ENCODE data around the gene RAB3IL1. TPM values are rescaled to one million over a fixed set of nuclear protein-coding genes. Genes with fewer than 3 reads are reported as not detected.

Gene RAB3IL1
- total RNA-seq, 2 experiments from 2014 or later: not detected

- H3K36me3 Mint-ChIP-seq (ENCODE audit: low read depth): peaks cover 22% of the 10 kb centered on the region
- H3K27ac Mint-ChIP-seq: no peak overlapping the region
- ATAC-seq: no peak
- intact Hi-C loops (cut with micrococcal nuclease): no loop called here
- CTCF ChIA-PET: interaction anchor here (0.9 to 1.8 kb wide), 3 partner anchors 35 to 244 kb away, joined by 3 to 8 read pairs (median 3); no protein-coding TSS in a partner anchor
- DNase-seq: no peak
- no peaks in the 10 kb centered on the region for H3K27me3 Mint-ChIP-seq
- H3K4me1 Mint-ChIP-seq (ENCODE audit: low read depth): no peaks in the 10 kb centered on the region
- no peak overlapping the region for H3K4me3 Mint-ChIP-seq
- POLR2A ChIA-PET: interaction anchor here (0.6 kb wide), 1 partner anchor 1025 kb away, joined by 3 read pairs; no protein-coding TSS in a partner anchor
- no peaks in the 10 kb centered on the region for H3K9me3 Mint-ChIP-seq
- TF ChIP-seq, protein P1, sequence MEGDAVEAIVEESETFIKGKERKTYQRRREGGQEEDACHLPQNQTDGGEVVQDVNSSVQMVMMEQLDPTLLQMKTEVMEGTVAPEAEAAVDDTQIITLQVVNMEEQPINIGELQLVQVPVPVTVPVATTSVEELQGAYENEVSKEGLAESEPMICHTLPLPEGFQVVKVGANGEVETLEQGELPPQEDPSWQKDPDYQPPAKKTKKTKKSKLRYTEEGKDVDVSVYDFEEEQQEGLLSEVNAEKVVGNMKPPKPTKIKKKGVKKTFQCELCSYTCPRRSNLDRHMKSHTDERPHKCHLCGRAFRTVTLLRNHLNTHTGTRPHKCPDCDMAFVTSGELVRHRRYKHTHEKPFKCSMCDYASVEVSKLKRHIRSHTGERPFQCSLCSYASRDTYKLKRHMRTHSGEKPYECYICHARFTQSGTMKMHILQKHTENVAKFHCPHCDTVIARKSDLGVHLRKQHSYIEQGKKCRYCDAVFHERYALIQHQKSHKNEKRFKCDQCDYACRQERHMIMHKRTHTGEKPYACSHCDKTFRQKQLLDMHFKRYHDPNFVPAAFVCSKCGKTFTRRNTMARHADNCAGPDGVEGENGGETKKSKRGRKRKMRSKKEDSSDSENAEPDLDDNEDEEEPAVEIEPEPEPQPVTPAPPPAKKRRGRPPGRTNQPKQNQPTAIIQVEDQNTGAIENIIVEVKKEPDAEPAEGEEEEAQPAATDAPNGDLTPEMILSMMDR (IDR thresholded peaks at IDR 0.05): no peak
These were observed 53.8 kb downstream of the RAB3IL1 start for GRCh38 chr11:61863548-61864081.

DNA sequence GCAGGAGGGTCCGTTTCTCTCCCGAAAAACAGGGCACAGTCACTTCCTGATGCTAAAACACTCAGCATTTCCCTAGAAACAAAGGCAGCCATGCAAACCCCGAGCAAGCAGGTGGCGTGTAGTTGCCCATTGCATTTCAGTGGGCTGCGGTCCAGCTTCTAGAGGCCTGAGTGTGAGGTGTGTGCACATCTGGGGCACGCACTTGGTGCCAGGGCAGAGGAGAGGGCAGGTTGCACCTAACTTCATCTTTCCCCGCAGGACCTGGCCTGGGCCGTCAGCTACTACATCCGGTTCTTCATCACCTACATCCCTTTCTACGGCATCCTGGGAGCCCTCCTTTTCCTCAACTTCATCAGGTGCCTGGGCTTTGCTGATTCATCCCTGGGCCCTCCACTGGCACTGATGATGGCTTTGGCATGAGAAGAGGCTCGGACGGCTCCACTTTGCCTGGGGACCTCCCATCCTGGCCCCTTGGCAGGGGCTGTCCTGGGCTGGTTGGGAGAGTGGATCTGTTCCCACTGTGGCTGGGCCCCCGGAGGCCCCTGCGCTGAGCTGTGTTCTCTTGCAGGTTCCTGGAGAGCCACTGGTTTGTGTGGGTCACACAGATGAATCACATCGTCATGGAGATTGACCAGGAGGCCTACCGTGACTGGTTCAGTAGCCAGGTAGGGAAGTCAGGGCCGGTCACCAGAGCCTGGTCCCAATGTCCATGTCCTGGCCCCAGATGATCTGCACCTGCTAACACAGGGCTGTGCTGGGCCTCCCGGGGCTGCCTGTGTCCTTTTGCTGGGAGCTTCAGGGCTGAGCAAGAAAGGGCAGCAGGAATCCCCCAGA, 54.4 kb downstream of the RAB3IL1 start:
- no peak overlapping the region for H3K27ac Mint-ChIP-seq
- DNase-seq (no peak), ATAC-seq (no peak)
- TF ChIP-seq, protein P1 (IDR thresholded peaks at IDR 0.05): no peak
- no peak overlapping the region for H3K4me3 Mint-ChIP-seq
- H3K9me3 Mint-ChIP-seq: no peaks in the 10 kb centered on the region
- POLR2A ChIA-PET: no interaction called here
- intact Hi-C loops (cut with micrococcal nuclease): no loop called here
- no peaks in the 10 kb centered on the region for H3K27me3 Mint-ChIP-seq
- peaks cover 22% of the 10 kb centered on the region for H3K36me3 Mint-ChIP-seq (ENCODE audit: low read depth)
- CTCF ChIA-PET: interaction anchor here (1.8 kb wide), 1 partner anchor 245 kb away, joined by 8 read pairs; no protein-coding TSS in a partner anchor
- H3K4me1 Mint-ChIP-seq (ENCODE audit: low read depth): no peaks in the 10 kb centered on the region

GRCh38 chr11:61861634-61862033, 55.7 kb downstream of the RAB3IL1 start:
- CTCF ChIA-PET: no interaction called here
- POLR2A ChIA-PET: interaction anchor here (0.7 kb wide), 1 partner anchor 348 kb away, joined by 3 read pairs; no protein-coding TSS in a partner anchor
- intact Hi-C loops (cut with micrococcal nuclease): no loop called here
- DNase-seq: no peak
- Mint-ChIP-seq H3K36me3 (ENCODE audit: low read depth) (peaks cover 22% of the 10 kb centered on the region), H3K9me3 (no peaks in the 10 kb centered on the region), H3K4me3 (no peak overlapping the region), H3K27ac (no peak overlapping the region), H3K27me3 (no peaks in the 10 kb centered on the region), H3K4me1 (ENCODE audit: low read depth) (no peaks in the 10 kb centered on the region)
- ATAC-seq: no peak
- TF ChIP-seq, protein P1 (IDR thresholded peaks at IDR 0.05): no peak

GRCh38 chr11:61860054-61860903, 57.1 kb downstream of the RAB3IL1 start:
- intact Hi-C loops (cut with micrococcal nuclease): no loop called here
- Mint-ChIP-seq H3K4me3 (no peak overlapping the region), H3K27me3 (no peaks in the 10 kb centered on the region), H3K27ac (no peak overlapping the region), H3K4me1 (ENCODE audit: low read depth) (no peaks in the 10 kb centered on the region), H3K36me3 (ENCODE audit: low read depth) (peaks cover 21% of the 10 kb centered on the region), H3K9me3 (no peaks in the 10 kb centered on the region)
- ChIA-PET POLR2A (no interaction called here), CTCF (interaction anchor here (1.5 kb wide), 1 partner anchor 11 kb away, joined by 4 read pairs; no protein-coding TSS in a partner anchor)
- TF ChIP-seq, protein P1 (IDR thresholded peaks at IDR 0.05): no peak
- DNase-seq (no peak), ATAC-seq (no peak)
